Fibroblast of lung (primary cell): ENCODE results near the gene DENND11. TPM values are rescaled to one million over a fixed set of nuclear protein-coding genes. Genes with fewer than 3 reads are reported as not detected.

Source experiments
- DNase-seq, 2 donors: peaks; one replicate each; pipeline versions ENCODE4 v3.0.0 to v3.0.0-alpha.2; 2010; ENCODE audit warnings: low read depth in 2 of 2
- H2AFZ ChIP-seq: 2 replicates; pipeline ENCODE4 v1.5.1; 2012; ENCODE audit warnings: low read length, control low read depth, inconsistent platforms
- H3K27ac ChIP-seq: 2 replicates; pipeline ENCODE4 v1.5.1; 2011; ENCODE audit warnings: low read length, control low read depth; ENCODE audit not compliant: insufficient read depth
- H3K27me3 ChIP-seq: 2 replicates; pipeline ENCODE4 v1.5.1; 2011; ENCODE audit warnings: mild to moderate bottlenecking, low read length; ENCODE audit not compliant: control insufficient read depth, insufficient read depth
- H3K36me3 ChIP-seq: 2 replicates; pipeline ENCODE4 v1.5.1; 2011; ENCODE audit warnings: low read length; ENCODE audit not compliant: control insufficient read depth, insufficient read depth
- H3K4me1 ChIP-seq: 2 replicates; pipeline ENCODE4 v1.5.1; 2011; ENCODE audit warnings: low read length; ENCODE audit not compliant: control insufficient read depth, insufficient read depth; ENCODE audit errors: extremely low read depth
- H3K4me2 ChIP-seq: 2 replicates; pipeline ENCODE4 v1.5.1; 2011; ENCODE audit warnings: low read length, control low read depth; ENCODE audit not compliant: insufficient read depth; ENCODE audit errors: extremely low read depth
- H3K4me3 ChIP-seq, 4 experiments: fragments of 200-600 bp in 1 of 4; sonication (generic) in 1 of 4; replicated peaks in 1 of 4; 2 replicates each; pipeline ENCODE4 v1.5.1; 2011 to 2016; ENCODE audit warnings: low read length in 4 of 4, low read depth in 3 of 4, mild to moderate bottlenecking in 3 of 4, control low read depth in 2 of 4, inconsistent platforms in 1 of 4, mixed read lengths in 1 of 4; ENCODE audit not compliant: insufficient read depth in 1 of 4; ENCODE audit errors: control extremely low read depth in 1 of 4
- H3K79me2 ChIP-seq: 2 replicates; pipeline ENCODE4 v1.5.1; 2012; ENCODE audit warnings: mild to moderate bottlenecking, low read length, inconsistent platforms; ENCODE audit not compliant: control insufficient read depth, insufficient read depth
- H3K9ac ChIP-seq: 2 replicates; pipeline ENCODE4 v1.5.1; 2011; ENCODE audit warnings: mild to moderate bottlenecking, low read length, control low read depth; ENCODE audit not compliant: insufficient read depth
- H3K9me3 ChIP-seq: 2 replicates; pipeline ENCODE4 v1.5.1; 2012; ENCODE audit warnings: low read depth, low read length; ENCODE audit not compliant: control insufficient read depth, insufficient read depth
- H4K20me1 ChIP-seq: 2 replicates; pipeline ENCODE4 v1.5.1; 2011; ENCODE audit warnings: low read length; ENCODE audit not compliant: control insufficient read depth, insufficient read depth; ENCODE audit errors: extremely low read depth
- EZH2 ChIP-seq: IDR thresholded peaks from 2 replicates; pipeline ENCODE4 v1.5.1; 2012; ENCODE audit warnings: low read length, control low read depth, mild to moderate bottlenecking; ENCODE audit errors: missing control alignments
- polyA plus RNA-seq, 2 donors: library from polyadenylated mRNA; depleted of rRNA in 1 of 2; stranded (reverse) in 1 of 2; unstranded in 1 of 2; fragments of >200 nt; gene quantifications; 2 replicates each; pipeline ENCODE4 v1.2.1, GENCODE V29; 2011 to 2012; ENCODE audit warnings: missing spikeins in 1 of 2
- total RNA-seq: library from RNA; depleted of rRNA; stranded (reverse); fragments of >200 nt; gene quantifications from 2 replicates; pipeline ENCODE4 v1.2.1, GENCODE V29; 2014
- TF ChIP-seq, protein P1 (sequence below), 2 donors: IDR thresholded peaks in 1 of 2; conservative IDR thresholded peaks in 1 of 2; 1 replicate in 1 of 2; 2 replicates in 1 of 2; pipeline ENCODE4 v1.5.1; 2011 to 2012; ENCODE audit warnings: low read length in 2 of 2, control low read depth in 1 of 2, inconsistent platforms in 1 of 2, low read depth in 1 of 2, mild to moderate bottlenecking in 1 of 2

DENND11 gene
- total and polyA plus RNA-seq, 2 donors (not counting 1 experiment from before 2014, with no cell fraction given), result 2.7 to 6.1 TPM

DNA sequence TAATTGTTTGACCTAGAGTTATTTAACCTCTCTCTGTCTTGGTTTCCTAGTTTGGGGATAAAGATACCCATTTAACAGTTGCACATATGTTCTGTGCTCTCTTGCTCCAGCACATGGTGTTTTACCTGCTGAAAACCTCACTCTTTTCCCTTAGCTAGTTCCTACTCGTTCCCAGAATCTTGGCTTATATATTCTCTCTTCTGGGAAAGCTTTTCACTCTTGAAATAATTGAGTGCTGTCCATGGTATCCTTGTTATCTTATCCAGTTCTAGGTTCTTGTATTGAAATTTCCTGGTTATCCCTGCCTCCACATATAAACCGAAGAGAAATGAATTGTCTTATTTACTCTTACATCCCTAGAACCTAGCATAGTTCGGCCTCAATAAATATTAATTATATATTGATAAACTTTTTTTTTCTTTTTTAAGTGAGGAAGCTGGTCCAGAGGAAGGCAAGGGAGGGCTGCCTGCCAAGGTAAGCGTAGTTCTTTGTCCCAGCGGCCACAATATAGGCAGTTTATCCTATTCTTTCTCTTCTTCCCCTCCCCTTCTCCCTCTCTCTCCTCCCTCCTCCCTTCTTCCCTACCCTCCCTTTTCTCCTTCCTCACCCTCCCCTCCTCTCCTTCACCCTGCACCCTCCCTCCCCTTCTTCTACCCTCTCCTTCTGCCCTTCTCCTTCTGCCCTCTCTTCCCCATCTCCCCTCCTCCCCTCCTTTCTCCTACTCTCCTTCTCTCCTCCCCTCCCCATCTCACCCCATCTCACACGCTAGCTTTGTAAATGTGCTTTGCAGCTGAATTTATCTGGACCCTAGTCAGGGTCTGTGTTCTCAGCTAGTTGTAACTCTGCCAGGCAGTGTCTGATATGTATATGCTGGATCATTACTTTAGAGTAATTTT is 14.1 kb upstream of the DENND11 start:
- Histone ChIP-seq H3K36me3 (no peaks in the 10 kb centered on the region), H3K79me2 (no peaks in the 10 kb centered on the region), H4K20me1 (no peaks in the 10 kb centered on the region), H3K9me3 (no peaks in the 10 kb centered on the region), H2AFZ (no peak overlapping the region), H3K9ac (no peak overlapping the region), H3K4me1 (no peaks in the 10 kb centered on the region), H3K4me2 (no peak overlapping the region), H3K27me3 (no peaks in the 10 kb centered on the region), H3K4me3 (no peak overlapping the region), H3K27ac (no peak overlapping the region)
- TF ChIP-seq, protein P1, sequence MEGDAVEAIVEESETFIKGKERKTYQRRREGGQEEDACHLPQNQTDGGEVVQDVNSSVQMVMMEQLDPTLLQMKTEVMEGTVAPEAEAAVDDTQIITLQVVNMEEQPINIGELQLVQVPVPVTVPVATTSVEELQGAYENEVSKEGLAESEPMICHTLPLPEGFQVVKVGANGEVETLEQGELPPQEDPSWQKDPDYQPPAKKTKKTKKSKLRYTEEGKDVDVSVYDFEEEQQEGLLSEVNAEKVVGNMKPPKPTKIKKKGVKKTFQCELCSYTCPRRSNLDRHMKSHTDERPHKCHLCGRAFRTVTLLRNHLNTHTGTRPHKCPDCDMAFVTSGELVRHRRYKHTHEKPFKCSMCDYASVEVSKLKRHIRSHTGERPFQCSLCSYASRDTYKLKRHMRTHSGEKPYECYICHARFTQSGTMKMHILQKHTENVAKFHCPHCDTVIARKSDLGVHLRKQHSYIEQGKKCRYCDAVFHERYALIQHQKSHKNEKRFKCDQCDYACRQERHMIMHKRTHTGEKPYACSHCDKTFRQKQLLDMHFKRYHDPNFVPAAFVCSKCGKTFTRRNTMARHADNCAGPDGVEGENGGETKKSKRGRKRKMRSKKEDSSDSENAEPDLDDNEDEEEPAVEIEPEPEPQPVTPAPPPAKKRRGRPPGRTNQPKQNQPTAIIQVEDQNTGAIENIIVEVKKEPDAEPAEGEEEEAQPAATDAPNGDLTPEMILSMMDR (conservative IDR thresholded peaks at IDR 0.05 in 1 of 2, IDR thresholded peaks at IDR 0.05 in 1 of 2; ENCODE audit: low read depth in 1 of 2, low read length in 2 of 2), result no peak
- TF ChIP-seq EZH2, result no peak
- no peak for DNase-seq

DNA sequence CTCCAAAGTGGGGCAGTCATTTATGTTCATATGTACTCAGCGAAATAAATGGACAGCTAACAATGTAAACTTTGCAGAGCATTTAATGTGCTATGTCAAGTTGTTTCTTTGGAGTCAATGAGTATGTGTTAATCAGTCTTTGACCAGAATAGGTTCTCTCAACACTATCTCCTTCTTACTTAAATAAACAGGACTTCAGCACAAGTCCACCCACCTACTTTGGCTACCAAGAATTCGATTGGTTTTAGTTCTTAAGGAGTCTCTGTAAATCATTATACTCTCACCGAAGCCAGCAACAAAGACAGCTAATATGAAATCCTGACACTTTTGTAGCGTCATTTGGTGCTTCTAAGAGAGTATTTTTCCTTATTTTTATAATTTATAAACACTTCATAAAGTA is 13.1 kb upstream of the DENND11 start:
- no peaks in the 10 kb centered on the region for H3K27me3 ChIP-seq
- no peak overlapping the region for H2AFZ ChIP-seq
- H3K79me2 ChIP-seq, result no peaks in the 10 kb centered on the region
- no peak for DNase-seq
- no peaks in the 10 kb centered on the region for H3K36me3 ChIP-seq
- no peak overlapping the region for H3K4me3 ChIP-seq
- TF ChIP-seq, protein P1 (conservative IDR thresholded peaks at IDR 0.05 in 1 of 2, IDR thresholded peaks at IDR 0.05 in 1 of 2; ENCODE audit: low read depth in 1 of 2, low read length in 2 of 2), result no peak
- no peak for TF ChIP-seq EZH2
- no peak overlapping the region for H3K4me2 ChIP-seq
- H4K20me1 ChIP-seq, result no peaks in the 10 kb centered on the region
- H3K9me3 ChIP-seq, result no peaks in the 10 kb centered on the region
- H3K9ac ChIP-seq, result no peak overlapping the region
- H3K4me1 ChIP-seq, result no peaks in the 10 kb centered on the region
- no peak overlapping the region for H3K27ac ChIP-seq

DNA sequence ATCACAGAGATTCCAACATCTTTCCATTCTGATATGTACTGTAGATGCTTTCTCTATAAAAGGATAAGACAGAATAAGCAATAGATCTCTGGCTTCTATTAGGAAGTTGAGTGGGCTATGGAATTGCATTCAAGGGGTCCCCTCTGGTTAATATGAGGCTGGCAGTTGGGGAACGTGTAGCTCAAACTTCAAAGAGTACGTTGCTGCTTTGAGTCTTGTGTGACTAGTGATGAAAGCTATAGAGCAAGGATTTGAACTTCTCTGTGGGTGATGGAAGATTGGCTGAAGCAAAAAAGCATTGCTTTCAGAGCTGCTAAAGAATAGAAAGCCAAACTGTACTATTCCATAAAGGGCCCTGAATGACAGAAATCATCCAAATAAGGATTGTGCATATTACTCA is 12.6 kb upstream of the DENND11 start:
- Histone ChIP-seq H3K27me3 (no peaks in the 10 kb centered on the region), H3K9me3 (no peaks in the 10 kb centered on the region), H3K4me3 (no peak overlapping the region), H4K20me1 (no peaks in the 10 kb centered on the region), H3K79me2 (no peaks in the 10 kb centered on the region), H3K27ac (no peak overlapping the region), H3K4me2 (no peak overlapping the region), H3K4me1 (no peaks in the 10 kb centered on the region), H2AFZ (no peak overlapping the region), H3K36me3 (no peaks in the 10 kb centered on the region), H3K9ac (no peak overlapping the region)
- no peak for DNase-seq
- TF ChIP-seq EZH2, result no peak
- TF ChIP-seq, protein P1 (conservative IDR thresholded peaks at IDR 0.05 in 1 of 2, IDR thresholded peaks at IDR 0.05 in 1 of 2; ENCODE audit: low read depth in 1 of 2, low read length in 2 of 2), result no peak
